Activated naive CD4-positive, alpha-beta T cell treated with anti-CD3 and anti-CD28 coated beads for 36 hours (primary cell): Measurements from ENCODE around the gene SELENOK. TPM values are rescaled to one million over a fixed set of nuclear protein-coding genes. Genes with fewer than 3 reads are reported as not detected.
A peak's percentile ranks its signal among the peaks of the same experiment; 100 is the strongest.
"Not testable (repeated sequence)": the region's sequence is repeated elsewhere in the genome, so short reads cannot be mapped to it uniquely, and the experiment has no call there.

Experiments
- CTCF ChIA-PET: fragments of 350-600 bp; sonication (Branson Sonifier 250); formaldehyde crosslinking; loops from one replicate; lab custom pipeline; 2021; ENCODE audit warnings: antibody characterized with exemption; lab: Charles Lee
- DNase-seq: peaks from one replicate; pipeline ENCODE4 v3.0.0-alpha.2; 2020
- H3K27ac Mint-ChIP-seq: one replicate; pipeline ENCODE4 v1.8.0; 2021; ENCODE audit warnings: mild to moderate bottlenecking, mixed read lengths
- H3K27me3 Mint-ChIP-seq: one replicate; pipeline ENCODE4 v1.8.0; 2021; ENCODE audit warnings: low read depth, mixed read lengths
- H3K36me3 Mint-ChIP-seq: one replicate; pipeline ENCODE4 v1.8.0; 2021; ENCODE audit warnings: low read depth, mixed read lengths
- H3K4me1 Mint-ChIP-seq: one replicate; pipeline ENCODE4 v1.8.0; 2021; ENCODE audit warnings: low read depth, mixed read lengths
- H3K4me3 Mint-ChIP-seq: one replicate; pipeline ENCODE4 v1.8.0; 2021; ENCODE audit warnings: mild to moderate bottlenecking, moderate library complexity, mixed read lengths
- H3K9me3 Mint-ChIP-seq: one replicate; pipeline ENCODE4 v1.8.0; 2021; ENCODE audit warnings: mixed read lengths
- intact Hi-C: fragments of 100-400 bp; cut with micrococcal nuclease; formaldehyde crosslinking; loops from one replicate; pipeline ENCODE4 v1.15.1; 2023
- total RNA-seq, 2 experiments: library from RNA; stranded (reverse); gene quantifications; one replicate each; pipeline ENCODE4 v1.2.3, GENCODE V29; 2021

SELENOK gene
- 10 to 100 TPM; 29.6 to 36.1 TPM for total RNA-seq

- peak; percentile 99 for DNase-seq
- peak within 1 kb of the TSS; percentile 91 for H3K4me3 Mint-ChIP-seq
- peaks cover 17% of the 10 kb centered on the region for H3K36me3 Mint-ChIP-seq
- no peaks in the 10 kb centered on the region for H3K27me3 Mint-ChIP-seq
- peaks cover 47% of the 10 kb centered on the region for H3K4me1 Mint-ChIP-seq
- CTCF ChIA-PET, result no interaction called here
- H3K9me3 Mint-ChIP-seq, result no peaks in the 10 kb centered on the region
- peak within 1 kb of the TSS; percentile 96 for H3K27ac Mint-ChIP-seq
- intact Hi-C loops, result loop anchor here (1.0 to 10.0 kb wide), 4 partner anchors 9 to 997 kb away; partner anchors contain the start of genes ACTR8, DCP1A, STIMATE and TKT
These were observed at the start of gene SELENOK for GRCh38 chr3:53891497-53892285. Gene SELENOK (minus strand): TSS chr3:53891859.

- H3K36me3 Mint-ChIP-seq, result no peaks in the 10 kb centered on the region
- H3K27ac Mint-ChIP-seq, result no peak overlapping the region
- peaks cover 8% of the 10 kb centered on the region for H3K9me3 Mint-ChIP-seq
- CTCF ChIA-PET, result no interaction called here
- peaks cover 23% of the 10 kb centered on the region for H3K27me3 Mint-ChIP-seq
- H3K4me1 Mint-ChIP-seq, result no peaks in the 10 kb centered on the region
- intact Hi-C loops, result no loop called here
- no peak for DNase-seq
- no peak overlapping the region for H3K4me3 Mint-ChIP-seq
These were observed 49.5 kb upstream of the SELENOK start for GRCh38 chr3:53941184-53941583.

GRCh38 chr3:53940623-53941022 is 49.0 kb upstream of the SELENOK start:
- H3K4me1 Mint-ChIP-seq, result no peaks in the 10 kb centered on the region
- intact Hi-C loops, result no loop called here
- H3K36me3 Mint-ChIP-seq, result no peaks in the 10 kb centered on the region
- CTCF ChIA-PET, result no interaction called here
- DNase-seq, result no peak
- peaks cover 5% of the 10 kb centered on the region for H3K9me3 Mint-ChIP-seq
- no peak overlapping the region for H3K27ac Mint-ChIP-seq
- H3K27me3 Mint-ChIP-seq, result peaks cover 23% of the 10 kb centered on the region
- no peak overlapping the region for H3K4me3 Mint-ChIP-seq

- Mint-ChIP-seq H3K27me3 (peaks cover 23% of the 10 kb centered on the region), H3K4me3 (no peak overlapping the region), H3K4me1 (no peaks in the 10 kb centered on the region), H3K27ac (no peak overlapping the region), H3K36me3 (no peaks in the 10 kb centered on the region), H3K9me3 (peaks cover 6% of the 10 kb centered on the region)
- no peak for DNase-seq
- intact Hi-C loops, result loop anchor here (5.0 to 10.0 kb wide), 2 partner anchors 565 to 1242 kb away; no protein-coding TSS in a partner anchor
- CTCF ChIA-PET, result interaction anchor here (1.3 to 3.6 kb wide), 4 partner anchors 11 to 435 kb away, joined by 3 to 19 read pairs (median 4); no protein-coding TSS in a partner anchor
These were observed 48.2 kb upstream of the SELENOK start for GRCh38 chr3:53939813-53940212.

- intact Hi-C loops, result loop anchor here (5.0 to 10.0 kb wide), 2 partner anchors 564 to 1243 kb away; no protein-coding TSS in a partner anchor
- H3K9me3 Mint-ChIP-seq, result peaks cover 6% of the 10 kb centered on the region
- H3K4me1 Mint-ChIP-seq, result no peaks in the 10 kb centered on the region
- H3K4me3 Mint-ChIP-seq, result no peak overlapping the region
- no peaks in the 10 kb centered on the region for H3K36me3 Mint-ChIP-seq
- CTCF ChIA-PET, result interaction anchor here (0.6 to 3.6 kb wide), 13 partner anchors 10 to 564 kb away, joined by 3 to 19 read pairs (median 4); no protein-coding TSS in a partner anchor
- peaks cover 23% of the 10 kb centered on the region for H3K27me3 Mint-ChIP-seq
- H3K27ac Mint-ChIP-seq, result no peak overlapping the region
- DNase-seq, result no peak
These were observed 47.5 kb upstream of the SELENOK start for GRCh38 chr3:53939086-53939582.

GRCh38 chr3:53938645-53939044 is 47.0 kb upstream of the SELENOK start:
- intact Hi-C loops, result loop anchor here (1.0 to 10.0 kb wide), 3 partner anchors 436 to 1244 kb away; no protein-coding TSS in a partner anchor
- no peaks in the 10 kb centered on the region for H3K36me3 Mint-ChIP-seq
- DNase-seq, result peak; percentile 55
- CTCF ChIA-PET, result interaction anchor here (0.6 to 3.6 kb wide), 14 partner anchors 10 to 564 kb away, joined by 3 to 19 read pairs (median 4); no protein-coding TSS in a partner anchor
- H3K27me3 Mint-ChIP-seq, result peaks cover 24% of the 10 kb centered on the region
- no peak overlapping the region for H3K27ac Mint-ChIP-seq
- H3K4me1 Mint-ChIP-seq, result no peaks in the 10 kb centered on the region
- H3K4me3 Mint-ChIP-seq, result no peak overlapping the region
- peaks cover 6% of the 10 kb centered on the region for H3K9me3 Mint-ChIP-seq

- no peaks in the 10 kb centered on the region for H3K4me1 Mint-ChIP-seq
- DNase-seq, result no peak
- no peak overlapping the region for H3K27ac Mint-ChIP-seq
- CTCF ChIA-PET, result interaction anchor here (0.7 kb wide), 1 partner anchor 532 kb away, joined by 5 read pairs; no protein-coding TSS in a partner anchor
- intact Hi-C loops, result loop anchor here (5.0 to 10.0 kb wide), 2 partner anchors 562 to 1246 kb away; no protein-coding TSS in a partner anchor
- H3K9me3 Mint-ChIP-seq, result peaks cover 6% of the 10 kb centered on the region
- H3K4me3 Mint-ChIP-seq, result no peak overlapping the region
- no peaks in the 10 kb centered on the region for H3K36me3 Mint-ChIP-seq
- H3K27me3 Mint-ChIP-seq, result peaks cover 21% of the 10 kb centered on the region
These were observed 44.7 kb upstream of the SELENOK start for GRCh38 chr3:53936347-53936746.

GRCh38 chr3:53935283-53935901 is 43.7 kb upstream of the SELENOK start:
- no peak for DNase-seq
- no peak overlapping the region for H3K4me3 Mint-ChIP-seq
- peaks cover 6% of the 10 kb centered on the region for H3K9me3 Mint-ChIP-seq
- H3K4me1 Mint-ChIP-seq, result no peaks in the 10 kb centered on the region
- no peaks in the 10 kb centered on the region for H3K36me3 Mint-ChIP-seq
- H3K27me3 Mint-ChIP-seq, result peaks cover 23% of the 10 kb centered on the region
- H3K27ac Mint-ChIP-seq, result no peak overlapping the region
- intact Hi-C loops, result loop anchor here (5.0 to 10.0 kb wide), 2 partner anchors 561 to 1247 kb away; no protein-coding TSS in a partner anchor
- CTCF ChIA-PET, result no interaction called here

- intact Hi-C loops, CTCF ChIA-PET, H3K27ac Mint-ChIP-seq, H3K4me1 Mint-ChIP-seq, H3K36me3 Mint-ChIP-seq, H3K27me3 Mint-ChIP-seq, DNase-seq, H3K9me3 Mint-ChIP-seq, H3K4me3 Mint-ChIP-seq: not testable (repeated sequence)
These were observed 35.7 kb upstream of the SELENOK start for GRCh38 chr3:53927208-53927872.

GRCh38 chr3:53921296-53921695 is 29.6 kb upstream of the SELENOK start:
- peaks cover 8% of the 10 kb centered on the region for H3K9me3 Mint-ChIP-seq
- H3K27ac Mint-ChIP-seq, result no peak overlapping the region
- H3K36me3 Mint-ChIP-seq, result peaks cover 2% of the 10 kb centered on the region
- H3K27me3 Mint-ChIP-seq, result peaks cover 26% of the 10 kb centered on the region
- intact Hi-C loops, result no loop called here
- H3K4me3 Mint-ChIP-seq, result no peak overlapping the region
- DNase-seq, result peak; percentile 8
- CTCF ChIA-PET, result interaction anchor here (1.1 kb wide), 1 partner anchor 18 kb away, joined by 4 read pairs; no protein-coding TSS in a partner anchor
- H3K4me1 Mint-ChIP-seq, result no peaks in the 10 kb centered on the region

GRCh38 chr3:53919741-53920140 is 28.1 kb upstream of the SELENOK start:
- Mint-ChIP-seq H3K27ac (no peak overlapping the region), H3K9me3 (peaks cover 7% of the 10 kb centered on the region), H3K4me1 (no peaks in the 10 kb centered on the region), H3K36me3 (peaks cover 2% of the 10 kb centered on the region), H3K4me3 (no peak overlapping the region), H3K27me3 (peaks cover 23% of the 10 kb centered on the region)
- CTCF ChIA-PET, result no interaction called here
- DNase-seq, result no peak
- intact Hi-C loops, result no loop called here
